CD14-positive monocyte (primary cell): ENCODE measurements around the gene IER5L. TPM values are rescaled to one million over a fixed set of nuclear protein-coding genes. Genes with fewer than 3 reads are reported as not detected.
"Not testable (repeated sequence)": the region's sequence is repeated elsewhere in the genome, so short reads cannot be mapped to it uniquely, and the experiment has no call there.

ENCODE experiments used
- DNase-seq, 3 donors: peaks; one replicate each; pipeline ENCODE4 v3.0.0-alpha.2; 2011 to 2022
- H2AFZ ChIP-seq: 2 replicates; pipeline ENCODE4 v1.6.0; 2012; ENCODE audit warnings: mild to moderate bottlenecking, low read depth, low read length, inconsistent platforms; ENCODE audit not compliant: insufficient read depth, poor library complexity, severe bottlenecking
- H3K27ac ChIP-seq, 2 donors: 1 replicate in 1 of 2; 2 replicates in 1 of 2; pipeline ENCODE4 v1.5.1; 2012 to 2013; ENCODE audit warnings: low read length in 2 of 2, control low read depth in 1 of 2, inconsistent platforms in 1 of 2, low read depth in 1 of 2, mild to moderate bottlenecking in 1 of 2
- H3K27me3 ChIP-seq, 2 donors: one replicate each; pipeline versions ENCODE4 v1.6.0 to v1.6.1; 2011 to 2013; ENCODE audit warnings: low read length in 2 of 2; ENCODE audit not compliant: control insufficient read depth in 2 of 2, insufficient read depth in 2 of 2
- H3K36me3 ChIP-seq, 2 donors: replicated peaks in 1 of 2; 1 replicate in 1 of 2; 2 replicates in 1 of 2; pipeline versions ENCODE4 v1.5.1 to v1.6.1; 2012 to 2013; ENCODE audit warnings: low read length in 2 of 2, control low read depth in 1 of 2, inconsistent platforms in 1 of 2, mild to moderate bottlenecking in 1 of 2; ENCODE audit not compliant: insufficient read depth in 2 of 2, control insufficient read depth in 1 of 2
- H3K4me1 ChIP-seq, 2 donors: 1 replicate in 1 of 2; 2 replicates in 1 of 2; pipeline versions ENCODE4 v1.5.1 to v1.6.1; 2012 to 2013; ENCODE audit warnings: low read length in 2 of 2, control low read depth in 1 of 2, inconsistent platforms in 1 of 2, mild to moderate bottlenecking in 1 of 2, moderate library complexity in 1 of 2; ENCODE audit not compliant: insufficient read depth in 2 of 2, control insufficient read depth in 1 of 2
- H3K4me2 ChIP-seq: replicated peaks from 2 replicates; pipeline ENCODE3; 2012; ENCODE audit warnings: low read length, moderate library complexity, mild to moderate bottlenecking; ENCODE audit not compliant: poor library complexity, severe bottlenecking; ENCODE audit errors: extremely low read depth
- H3K4me3 ChIP-seq, 3 experiments: fragments of 200-600 bp in 1 of 3; sonication (generic) in 1 of 3; replicated peaks in 1 of 3; 1 replicate in 2 of 3; 2 replicates in 1 of 3; pipeline ENCODE4 v1.5.1; 2011 to 2013; ENCODE audit warnings: low read length in 3 of 3, mild to moderate bottlenecking in 3 of 3, control low read depth in 2 of 3, low read depth in 2 of 3, inconsistent platforms in 1 of 3, moderate library complexity in 1 of 3
- H3K79me2 ChIP-seq: 2 replicates; pipeline ENCODE4 v1.6.0; 2012; ENCODE audit warnings: mild to moderate bottlenecking, control low read depth, inconsistent platforms, low read length, moderate library complexity; ENCODE audit not compliant: insufficient read depth
- H3K9ac ChIP-seq: 2 replicates; pipeline ENCODE4 v1.6.0; 2017; ENCODE audit warnings: low read length, mild to moderate bottlenecking; ENCODE audit not compliant: insufficient read depth, poor library complexity, severe bottlenecking
- H3K9me3 ChIP-seq, 2 donors: replicated peaks in 1 of 2; 1 replicate in 1 of 2; 2 replicates in 1 of 2; pipeline versions ENCODE4 v1.5.1 to v1.6.1; 2012 to 2013; ENCODE audit warnings: low read length in 2 of 2, control low read depth in 1 of 2; ENCODE audit not compliant: control insufficient read depth in 1 of 2, insufficient read depth in 1 of 2
- H4K20me1 ChIP-seq: 2 replicates; pipeline ENCODE4 v1.6.0; 2012; ENCODE audit warnings: mild to moderate bottlenecking, low read length, control low read depth, moderate library complexity; ENCODE audit not compliant: insufficient read depth
- H3K27ac Mint-ChIP-seq, 7 donors: one replicate each; pipeline ENCODE4 v1.8.0; 2020; ENCODE audit warnings: mild to moderate bottlenecking in 7 of 7, mixed read lengths in 7 of 7, moderate library complexity in 6 of 7, inconsistent platforms in 2 of 7
- H3K27me3 Mint-ChIP-seq, 3 donors: one replicate each; pipeline ENCODE4 v1.8.0; 2021 to 2022; ENCODE audit warnings: low read depth in 3 of 3, mild to moderate bottlenecking in 3 of 3, mixed read lengths in 3 of 3, moderate library complexity in 3 of 3, inconsistent platforms in 1 of 3
- H3K36me3 Mint-ChIP-seq, 2 donors: one replicate each; pipeline ENCODE4 v1.8.0; 2020; ENCODE audit warnings: mixed read lengths in 2 of 2, inconsistent platforms in 1 of 2, mild to moderate bottlenecking in 1 of 2
- H3K4me1 Mint-ChIP-seq: one replicate; pipeline ENCODE4 v1.8.0; 2020; ENCODE audit warnings: mild to moderate bottlenecking, mixed read lengths
- H3K4me3 Mint-ChIP-seq, 2 donors: one replicate each; pipeline ENCODE4 v1.8.0; 2020; ENCODE audit warnings: mild to moderate bottlenecking in 2 of 2, mixed read lengths in 2 of 2, moderate library complexity in 1 of 2
- H3K9me3 Mint-ChIP-seq, 7 donors: one replicate each; pipeline ENCODE4 v1.8.0; 2020 to 2022; ENCODE audit warnings: mixed read lengths in 7 of 7, mild to moderate bottlenecking in 6 of 7, moderate library complexity in 6 of 7, inconsistent platforms in 2 of 7
- CTCF ChIP-seq: fragments of 200-600 bp; IDR thresholded peaks from one replicate; pipeline ENCODE4 v1.8.0; 2022; ENCODE audit warnings: antibody characterized with exemption, mild to moderate bottlenecking
- WGBS: methylation state at CpG from one replicate; pipeline ENCODE4 v1.1.5; 2013; ENCODE audit warnings: missing lambda C conversion rate; ENCODE audit not compliant: insufficient coverage; 5-methylcytosine and 5-hydroxymethylcytosine counted together
- intact Hi-C, 2 donors: fragments of 100-400 bp; cut with micrococcal nuclease; formaldehyde crosslinking; loops; one replicate each; pipeline versions ENCODE4 v1.15.0 to v1.15.1; 2023
- polyA plus RNA-seq, 3 donors: library from polyadenylated mRNA; depleted of rRNA in 1 of 3; unstranded in 2 of 3; stranded (reverse) in 1 of 3; fragments of 300-500 nt in 2 of 3; fragments of >200 nt in 1 of 3; fragmentation: Illumina TruSeq in 2 of 3; gene quantifications; 1 replicate in 2 of 3; 2 replicates in 1 of 3; pipeline ENCODE4 v1.2.3, GENCODE V29; 2012 to 2021

The IER5L gene
- polyA plus RNA-seq, 3 donors: 0.36 to 15.5 (median 0.79) TPM

DNA sequence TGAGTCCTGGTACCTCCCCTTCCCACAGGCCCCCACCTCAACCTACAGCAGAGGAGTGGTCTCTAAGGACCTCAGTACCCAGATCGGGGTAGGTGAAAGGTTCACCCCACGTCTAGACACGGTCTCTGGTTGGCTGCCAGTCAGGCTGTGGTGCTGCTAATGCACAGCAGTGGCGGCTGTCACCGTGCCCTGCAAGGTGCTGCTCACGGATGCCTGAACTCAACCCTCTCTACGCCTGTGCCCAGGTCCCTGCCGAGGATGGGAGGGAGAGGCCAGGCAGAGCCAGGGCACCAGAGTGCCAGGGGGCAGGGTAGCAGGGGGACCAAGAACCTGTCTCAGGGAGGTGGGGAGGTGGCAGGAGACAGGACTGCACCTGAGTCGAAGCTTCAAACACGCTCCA, 14.3 kb downstream of the IER5L start:
- Histone ChIP-seq H3K79me2 (no peaks in the 10 kb centered on the region), H3K4me1 (peaks cover 54 to 72% of the 10 kb centered on the region in 2 donors), H3K4me2 (no peak overlapping the region), H4K20me1 (no peaks in the 10 kb centered on the region), H3K27me3 (no peaks in the 10 kb centered on the region), H3K27ac (peak overlapping the region in 1 of 2 donors; percentile 26), H3K9ac (peak overlapping the region; percentile 32), H3K4me3 (no peak overlapping the region), H3K36me3 (no peaks in the 10 kb centered on the region), H3K9me3 (no peaks in the 10 kb centered on the region), H2AFZ (no peak overlapping the region)
- 84% methylated on average over 7 of the region's 10 CpGs for WGBS
- intact Hi-C loops: loop anchor here in 1 of 2 donors (10.0 kb wide), 1 partner anchor 131 kb away; no protein-coding TSS in a partner anchor
- peaks cover 0 to 2% (median 0%) of the 10 kb centered on the region in 3 donors for H3K27me3 Mint-ChIP-seq
- no peak overlapping the region for H3K4me3 Mint-ChIP-seq
- peaks cover 65% of the 10 kb centered on the region for H3K4me1 Mint-ChIP-seq
- H3K36me3 Mint-ChIP-seq: peaks cover 0 to 3% of the 10 kb centered on the region in 2 donors
- H3K9me3 Mint-ChIP-seq: peaks cover 0 to 4% (median 0%) of the 10 kb centered on the region in 7 donors
- TF ChIP-seq CTCF: no peak
- no peak overlapping the region for H3K27ac Mint-ChIP-seq
- DNase-seq: no peak

DNA sequence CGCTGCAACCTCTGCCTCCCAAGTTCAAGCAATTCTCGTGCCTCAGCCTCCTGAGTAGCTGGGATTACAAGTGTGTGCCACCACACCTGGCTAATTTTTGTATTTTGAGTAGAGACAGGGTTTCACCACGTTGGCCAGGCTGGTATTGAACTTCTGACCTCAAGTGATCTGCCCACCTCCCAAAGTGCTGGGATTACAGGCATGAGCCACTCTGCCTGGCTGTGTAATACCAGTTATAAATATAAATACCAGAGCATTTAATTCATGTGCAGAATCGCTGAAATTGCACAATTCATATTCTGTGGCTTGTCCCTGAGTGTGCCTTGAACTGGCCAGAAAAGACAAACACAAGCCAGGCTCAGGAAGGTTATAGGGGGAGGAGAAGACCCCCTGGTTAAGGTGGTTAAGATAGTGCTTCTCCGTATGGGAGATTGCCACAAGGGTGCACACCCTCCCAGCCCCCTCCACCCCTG, 14.8 kb downstream of the IER5L start:
- not testable (repeated sequence) for H3K4me2 ChIP-seq, H3K9me3 ChIP-seq, H4K20me1 ChIP-seq, H3K36me3 Mint-ChIP-seq, DNase-seq, H3K4me3 ChIP-seq, H3K27me3 ChIP-seq, H3K36me3 ChIP-seq, H3K9me3 Mint-ChIP-seq, H2AFZ ChIP-seq, H3K27me3 Mint-ChIP-seq, H3K4me3 Mint-ChIP-seq, H3K79me2 ChIP-seq, H3K27ac Mint-ChIP-seq
- intact Hi-C loops: loop anchor here in 1 of 2 donors (10.0 kb wide), 1 partner anchor 132 kb away; no protein-coding TSS in a partner anchor
- Histone ChIP-seq H3K4me1 (peaks cover 50 to 67% of the 10 kb centered on the region in 2 donors), H3K9ac (peak overlapping the region; percentile 32), H3K27ac (peak overlapping the region in 1 of 2 donors; percentile 26)
- peaks cover 60% of the 10 kb centered on the region for H3K4me1 Mint-ChIP-seq
- no CpG with 5 or more reads among the region's 5 CpGs for WGBS
